ENCODE data around the gene CEP89. TPM values are rescaled to one million over a fixed set of nuclear protein-coding genes. Genes with fewer than 3 reads are reported as not detected.
"Not testable (repeated sequence)": the region's sequence is repeated elsewhere in the genome, so short reads cannot be mapped to it uniquely, and the experiment has no call there.

Gene CEP89
- total RNA-seq, 1 experiment from 2014 or later: 21.1 TPM

GRCh38 chr19:32858155-32858554 is 113.6 kb downstream of the CEP89 start:
- CTCF ChIA-PET: interaction anchor here (0.6 kb wide), 1 partner anchor 308 kb away, joined by 4 read pairs; no protein-coding TSS in a partner anchor
- no peaks in the 10 kb centered on the region for H3K36me3 Mint-ChIP-seq
- ATAC-seq (no peak), DNase-seq (ENCODE audit: low spot score) (no peak)
- H3K27me3 Mint-ChIP-seq (ENCODE audit: low read depth): no peaks in the 10 kb centered on the region
- no peak overlapping the region for H3K4me3 Mint-ChIP-seq
- POLR2A ChIA-PET: no interaction called here
- no peaks in the 10 kb centered on the region for H3K9me3 Mint-ChIP-seq
- H3K4me1 Mint-ChIP-seq: no peaks in the 10 kb centered on the region
- no peak overlapping the region for H3K27ac Mint-ChIP-seq
- TF ChIP-seq FOXP4 (CRISPR knock-in tag; IDR thresholded peaks at IDR 0.05) (no peak), ATF6 (CRISPR knock-in tag; IDR thresholded peaks at IDR 0.05) (no peak)

- no peak for TF ChIP-seq ELF4 (CRISPR knock-in tag; IDR thresholded peaks at IDR 0.05; ENCODE audit: low read depth)
- TF ChIP-seq ZNF425 (CRISPR knock-in tag; conservative IDR thresholded peaks at IDR 0.05): no peak
- TF ChIP-seq ZNF263 (CRISPR knock-in tag; IDR thresholded peaks at IDR 0.05; ENCODE audit: low read depth): no peak
- TF ChIP-seq ZNF138 (CRISPR knock-in tag; conservative IDR thresholded peaks at IDR 0.05): no peak
- no peak for TF ChIP-seq ATF2 (CRISPR knock-in tag; IDR thresholded peaks at IDR 0.05; ENCODE audit: borderline replicate concordance, low read depth)
- no peak for TF ChIP-seq PREB (CRISPR knock-in tag; IDR thresholded peaks at IDR 0.05; ENCODE audit: borderline replicate concordance)
- TF ChIP-seq MAX (CRISPR knock-in tag; IDR thresholded peaks at IDR 0.05): no peak
- TF ChIP-seq FOXP1 (CRISPR knock-in tag; IDR thresholded peaks at IDR 0.05; ENCODE audit: borderline replicate concordance): no peak
- TF ChIP-seq EMX1 (CRISPR knock-in tag; IDR thresholded peaks at IDR 0.05): no peak
- TF ChIP-seq JUN (CRISPR knock-in tag; IDR thresholded peaks at IDR 0.05): no peak
- no peak for TF ChIP-seq ZBTB21 (CRISPR knock-in tag; IDR thresholded peaks at IDR 0.05; ENCODE audit: borderline replicate concordance)
- Mint-ChIP-seq H3K4me3 (no peak overlapping the region), H3K36me3 (no peaks in the 10 kb centered on the region), H3K27me3 (ENCODE audit: low read depth) (no peaks in the 10 kb centered on the region), H3K4me1 (no peaks in the 10 kb centered on the region), H3K9me3 (no peaks in the 10 kb centered on the region), H3K27ac (no peak overlapping the region)
- CTCF ChIA-PET: no interaction called here
- DNase-seq (ENCODE audit: low spot score) (no peak), ATAC-seq (no peak)
- POLR2A ChIA-PET: no interaction called here
Measured at GRCh38 chr19:32857584-32857983, 114.2 kb downstream of the CEP89 start.

- POLR2A ChIA-PET; H3K36me3 Mint-ChIP-seq; H3K27me3 Mint-ChIP-seq (ENCODE audit: low read depth); H3K4me1 Mint-ChIP-seq; ATAC-seq; DNase-seq (ENCODE audit: low spot score); H3K27ac Mint-ChIP-seq; H3K9me3 Mint-ChIP-seq; H3K4me3 Mint-ChIP-seq: not testable (repeated sequence)
- CTCF ChIA-PET: interaction anchor here (0.9 kb wide), 1 partner anchor 10 kb away, joined by 3 read pairs; no protein-coding TSS in a partner anchor
Measured at GRCh38 chr19:32856818-32857217, 114.9 kb downstream of the CEP89 start.
